H1 (cell line): ENCODE measurements around the gene CDH11.

Experiments used
- CEBPB ChIP-seq: IDR thresholded peaks from 2 replicates; pipeline ENCODE4 v1.6.1; 2012; ENCODE audit warnings: low read depth, low read length
- SP1 ChIP-seq: IDR thresholded peaks from 2 replicates; pipeline ENCODE4 v1.6.1; 2011; ENCODE audit warnings: low read depth, low read length
- TF ChIP-seq, protein P1 (sequence below), 3 experiments: IDR thresholded peaks; 1 replicate in 2 of 3; 2 replicates in 1 of 3; pipeline versions ENCODE4 v1.5.1 to v1.6.1; 2011; ENCODE audit warnings: low read length in 3 of 3, mild to moderate bottlenecking in 3 of 3, inconsistent platforms in 2 of 3, low read depth in 1 of 3, moderate library complexity in 1 of 3; ENCODE audit not compliant: insufficient read depth in 1 of 3; ENCODE audit errors: control extremely low read depth in 1 of 3

- TF ChIP-seq CEBPB (no peak), SP1 (no peak)
- TF ChIP-seq, protein P1, sequence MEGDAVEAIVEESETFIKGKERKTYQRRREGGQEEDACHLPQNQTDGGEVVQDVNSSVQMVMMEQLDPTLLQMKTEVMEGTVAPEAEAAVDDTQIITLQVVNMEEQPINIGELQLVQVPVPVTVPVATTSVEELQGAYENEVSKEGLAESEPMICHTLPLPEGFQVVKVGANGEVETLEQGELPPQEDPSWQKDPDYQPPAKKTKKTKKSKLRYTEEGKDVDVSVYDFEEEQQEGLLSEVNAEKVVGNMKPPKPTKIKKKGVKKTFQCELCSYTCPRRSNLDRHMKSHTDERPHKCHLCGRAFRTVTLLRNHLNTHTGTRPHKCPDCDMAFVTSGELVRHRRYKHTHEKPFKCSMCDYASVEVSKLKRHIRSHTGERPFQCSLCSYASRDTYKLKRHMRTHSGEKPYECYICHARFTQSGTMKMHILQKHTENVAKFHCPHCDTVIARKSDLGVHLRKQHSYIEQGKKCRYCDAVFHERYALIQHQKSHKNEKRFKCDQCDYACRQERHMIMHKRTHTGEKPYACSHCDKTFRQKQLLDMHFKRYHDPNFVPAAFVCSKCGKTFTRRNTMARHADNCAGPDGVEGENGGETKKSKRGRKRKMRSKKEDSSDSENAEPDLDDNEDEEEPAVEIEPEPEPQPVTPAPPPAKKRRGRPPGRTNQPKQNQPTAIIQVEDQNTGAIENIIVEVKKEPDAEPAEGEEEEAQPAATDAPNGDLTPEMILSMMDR (IDR thresholded peaks at IDR 0.05; ENCODE audit: control extremely low read depth in 1 of 3, insufficient read depth in 1 of 3, low read depth in 1 of 3, low read length in 3 of 3): no peak
Observed at GRCh38 chr16:64993464-64993863, 128.4 kb downstream of the CDH11 start.
